Gastrocnemius medialis (tissue), 4 donors: ENCODE data around the gene DCAF17. TPM values are rescaled to one million over a fixed set of nuclear protein-coding genes. Genes with fewer than 3 reads are reported as not detected.

Source experiments
- ATAC-seq, 2 donors: fragments of 150-250 bp; one replicate each; pipeline ENCODE4 v1.9.1; 2016
- DNase-seq, 2 donors: peaks; one replicate each; pipeline ENCODE4 v3.0.0-alpha.2; 2019
- H3K27ac ChIP-seq, 4 donors: fragments of 200-600 bp; sonication (generic); 1 replicate in 1 of 4; 2 replicates in 3 of 4; pipeline ENCODE4 v1.5.1; 2016 to 2018; ENCODE audit warnings: mild to moderate bottlenecking in 2 of 4, moderate library complexity in 1 of 4
- H3K27me3 ChIP-seq, 3 donors: fragments of 200-600 bp; sonication (generic) in 2 of 3; 1 replicate in 1 of 3; 2 replicates in 2 of 3; pipeline versions ENCODE4 v1.5.1 to v1.6.0; 2016 to 2019; ENCODE audit warnings: mild to moderate bottlenecking in 1 of 3, moderate library complexity in 1 of 3
- H3K36me3 ChIP-seq, 2 donors: fragments of 200-600 bp; sonication (generic) in 1 of 2; one replicate each; pipeline ENCODE4 v1.5.1; 2017 to 2018
- H3K4me1 ChIP-seq, 2 donors: fragments of 200-600 bp; sonication (generic) in 1 of 2; one replicate each; pipeline ENCODE4 v1.5.1; 2016 to 2017; ENCODE audit warnings: mild to moderate bottlenecking in 2 of 2
- H3K4me3 ChIP-seq, 4 donors: fragments of 200-600 bp; sonication (generic) in 3 of 4; 1 replicate in 1 of 4; 2 replicates in 3 of 4; pipeline ENCODE4 v1.5.1; 2016 to 2019; ENCODE audit warnings: mild to moderate bottlenecking in 2 of 4
- H3K9me3 ChIP-seq, 3 donors: fragments of 200-600 bp; sonication (generic) in 2 of 3; 1 replicate in 1 of 3; 2 replicates in 2 of 3; pipeline ENCODE4 v1.5.1; 2016 to 2019
- CTCF ChIP-seq, 5 experiments: fragments of 450-650 bp in 3 of 5; fragments of 200-600 bp in 2 of 5; sonication (generic) in 2 of 5; IDR thresholded peaks in 4 of 5; conservative IDR thresholded peaks in 1 of 5; 1 replicate in 4 of 5; 2 replicates in 1 of 5; pipeline ENCODE4 v1.5.1; 2016 to 2019; ENCODE audit warnings: antibody characterized with exemption in 5 of 5, mild to moderate bottlenecking in 3 of 5, moderate library complexity in 3 of 5
- POLR2A ChIP-seq, 2 donors: fragments of 450-650 bp; IDR thresholded peaks; one replicate each; pipeline ENCODE4 v1.6.1; 2017; ENCODE audit warnings: antibody characterized with exemption in 2 of 2, mild to moderate bottlenecking in 2 of 2, moderate library complexity in 2 of 2
- in situ Hi-C, 4 donors: fragments of 200-750 bp; cut with MboI; loops; one replicate each; pipeline versions ENCODE4 v1.15.0 to v1.8.0; 2017; ENCODE audit warnings: low sequenced_read_pairs in 4 of 4
- intact Hi-C: fragments of 100-400 bp; cut with DNase I; formaldehyde crosslinking; loops from one replicate; pipeline ENCODE4 v1.15.1; 2023; ENCODE audit warnings: low total_unique reads
- total RNA-seq, 4 donors: library from RNA; depleted of rRNA; stranded (reverse); fragments of >200 nt; gene quantifications; one replicate each; pipeline versions ENCODE4 v1.1.0 to v1.2.3, GENCODE V29; 2016

DCAF17 gene
- total RNA-seq, 4 donors from 2014 or later = 5.2 to 22.8 (median 8.9) TPM

- TF ChIP-seq POLR2A (IDR thresholded peaks at IDR 0.05) = no peak
- no peak for TF ChIP-seq CTCF (IDR thresholded peaks at IDR 0.05 in 4 of 5, conservative IDR thresholded peaks at IDR 0.05 in 1 of 5)
- DNase-seq (no peak), ATAC-seq (no peak)
- no peak overlapping the region for H3K27ac ChIP-seq
- in situ Hi-C loops (loop anchor here in 1 of 4 donors (25.0 kb wide), 1 partner anchor 255 kb away; the partner anchor contains the start of gene DYNC1I2), intact Hi-C loops (loop anchor here (5.0 kb wide), 3 partner anchors 255 to 460 kb away; partner anchors contain the start of genes DYNC1I2 and TLK1)
- H3K4me1 ChIP-seq = peaks cover 12 to 21% of the 10 kb centered on the region in 2 donors
- no peaks in the 10 kb centered on the region for H3K27me3 ChIP-seq
- peaks cover 0 to 18% of the 10 kb centered on the region in 2 donors for H3K36me3 ChIP-seq
- no peak overlapping the region for H3K4me3 ChIP-seq
- H3K9me3 ChIP-seq = no peaks in the 10 kb centered on the region
These were observed 1.6 kb upstream of the DCAF17 start for GRCh38 chr2:171432206-171432968.

- ATAC-seq (no peak), DNase-seq (peak in 1 of 2 donors; percentile 23)
- in situ Hi-C loops = loop anchor here in 1 of 4 donors (25.0 kb wide), 1 partner anchor 254 kb away; the partner anchor contains the start of gene DYNC1I2
- intact Hi-C loops = loop anchor here (5.0 kb wide), 3 partner anchors 254 to 461 kb away; partner anchors contain the start of genes DYNC1I2 and TLK1
- Histone ChIP-seq H3K27me3 (no peaks in the 10 kb centered on the region), H3K27ac (peak overlapping the region; percentile 90 to 99 (median 98)), H3K4me1 (peaks cover 12 to 21% of the 10 kb centered on the region in 2 donors), H3K9me3 (no peaks in the 10 kb centered on the region), H3K4me3 (peak overlapping the region; percentile 75 to 96 (median 83)), H3K36me3 (peaks cover 0 to 26% of the 10 kb centered on the region in 2 donors)
- TF ChIP-seq POLR2A (IDR thresholded peaks at IDR 0.05) (no peak), CTCF (IDR thresholded peaks at IDR 0.05 in 4 of 5, conservative IDR thresholded peaks at IDR 0.05 in 1 of 5) (no peak)
These were observed 860 bp upstream of the DCAF17 start for GRCh38 chr2:171432969-171433762.

- TF ChIP-seq POLR2A (IDR thresholded peaks at IDR 0.05) = no peak
- peak in 2 of 5 experiments; percentile 23 to 43 for TF ChIP-seq CTCF (IDR thresholded peaks at IDR 0.05 in 4 of 5, conservative IDR thresholded peaks at IDR 0.05 in 1 of 5)
- in situ Hi-C loops = loop anchor here in 1 of 4 donors (25.0 kb wide), 1 partner anchor 254 kb away; the partner anchor contains the start of gene DYNC1I2
These were observed 338 bp upstream of the DCAF17 start, which contains the start of gene METTL8 for GRCh38 chr2:171433763-171434012. METTL8 (minus strand) TSS chr2:171433990; CDS start chr2:171392185, 41,805 bp downstream.

GRCh38 chr2:171436307-171436706, 2.3 kb downstream of the DCAF17 start:
- in situ Hi-C loops (loop anchor here in 1 of 4 donors (25.0 kb wide), 1 partner anchor 251 kb away; the partner anchor contains the start of gene DYNC1I2), intact Hi-C loops (no loop called here)
- peaks cover 0 to 49% of the 10 kb centered on the region in 2 donors for H3K36me3 ChIP-seq
- no peaks in the 10 kb centered on the region for H3K9me3 ChIP-seq
- TF ChIP-seq CTCF (IDR thresholded peaks at IDR 0.05 in 4 of 5, conservative IDR thresholded peaks at IDR 0.05 in 1 of 5) = no peak
- no peak for TF ChIP-seq POLR2A (IDR thresholded peaks at IDR 0.05)
- peaks cover 12 to 21% of the 10 kb centered on the region in 2 donors for H3K4me1 ChIP-seq
- no peak overlapping the region for H3K4me3 ChIP-seq
- H3K27me3 ChIP-seq = no peaks in the 10 kb centered on the region
- ATAC-seq = no peak
- H3K27ac ChIP-seq = no peak overlapping the region
- no peak for DNase-seq

More at GRCh38 chr2:171433763-171434012, 338 bp upstream of the DCAF17 start, which contains the start of gene METTL8:
- Histone ChIP-seq H3K9me3 (no peaks in the 10 kb centered on the region), H3K27ac (peak within 1 kb of the TSS; percentile 90 to 99 (median 98)), H3K4me3 (peak within 1 kb of the TSS; percentile 75 to 96 (median 83)), H3K27me3 (no peaks in the 10 kb centered on the region), H3K4me1 (peaks cover 12 to 21% of the 10 kb centered on the region in 2 donors), H3K36me3 (peaks cover 0 to 31% of the 10 kb centered on the region in 2 donors)
- intact Hi-C loops = loop anchor here (1.0 to 5.0 kb wide), 4 partner anchors 254 to 505 kb away; partner anchors contain the start of genes DYNC1I2 and TLK1
- ATAC-seq = peak in 1 of 2 donors; percentile 12
- DNase-seq = no peak
